SU-DHL-6 (cell line): ENCODE results near the gene CWC25.

Source experiments
- CTCF ChIP-seq: fragments of 200-600 bp; sonication (generic); IDR thresholded peaks from one replicate; pipeline ENCODE4 v1.5.1; 2017; ENCODE audit warnings: antibody characterized with exemption, mild to moderate bottlenecking, low read length, moderate library complexity; ENCODE audit not compliant: insufficient read depth, poor library complexity, severe bottlenecking
- EZH2phosphoT487 ChIP-seq: fragments of 200-600 bp; sonication (generic), shearing (Covaris generic); conservative IDR thresholded peaks from 2 replicates; pipeline ENCODE4 v1.6.1; 2018; ENCODE audit warnings: mild to moderate bottlenecking, antibody characterized with exemption, low read length, moderate library complexity, mixed read lengths

- TF ChIP-seq CTCF (no peak), EZH2phosphoT487 (no peak)
Measured at GRCh38 chr17:38824899-38825761, at the start of gene CWC25.
